Measurements from ENCODE around the gene NOTUM. TPM values are rescaled to one million over a fixed set of nuclear protein-coding genes. Genes with fewer than 3 reads are reported as not detected.

The NOTUM gene
- total and polyA plus RNA-seq, 12 donors = 0.07 to 9.7 (median 0.69) TPM; not detected in 3

GRCh38 chr17:82007495-82008257, 46.7 kb upstream of the NOTUM start:
- Histone ChIP-seq H3K36me3 (replicated peaks in 1 of 2) (no peaks in the 10 kb centered on the region), H3K4me1 (replicated peaks in 1 of 2) (peaks cover 4 to 12% of the 10 kb centered on the region in 2 donors), H3K4me3 (no peak overlapping the region), H3K27ac (no peak overlapping the region), H3K27me3 (no peaks in the 10 kb centered on the region), H3K9me3 (replicated peaks in 1 of 3) (no peaks in the 10 kb centered on the region)
- TF ChIP-seq POLR2A (IDR thresholded peaks at IDR 0.05) = no peak
- no peak for TF ChIP-seq CTCF (IDR thresholded peaks at IDR 0.05)
- WGBS, 4 donors = 89 to 91% (median 90%) methylated on average over 23 to 30 of the region's 30 CpGs
- no peak for DNase-seq
- intact Hi-C loops (cut with DNase I) = no loop called here

- Histone ChIP-seq H3K4me3 (no peak overlapping the region), H3K4me1 (replicated peaks in 1 of 2) (peaks cover 4 to 12% of the 10 kb centered on the region in 2 donors), H3K9me3 (replicated peaks in 1 of 3) (no peaks in the 10 kb centered on the region), H3K27ac (no peak overlapping the region), H3K27me3 (no peaks in the 10 kb centered on the region), H3K36me3 (replicated peaks in 1 of 2) (no peaks in the 10 kb centered on the region)
- intact Hi-C loops (cut with DNase I) = no loop called here
- DNase-seq = no peak
- 89 to 96% (median 93%) methylated on average over 4 to 6 of the region's 6 CpGs for WGBS, 4 donors
- TF ChIP-seq POLR2A (IDR thresholded peaks at IDR 0.05) (no peak), CTCF (IDR thresholded peaks at IDR 0.05) (no peak)
Measured at GRCh38 chr17:82007228-82007494, 46.2 kb upstream of the NOTUM start.

GRCh38 chr17:82006468-82007227, 45.7 kb upstream of the NOTUM start:
- no peak overlapping the region for H3K27ac ChIP-seq
- peaks cover 4 to 12% of the 10 kb centered on the region in 2 donors for H3K4me1 ChIP-seq (replicated peaks in 1 of 2)
- intact Hi-C loops (cut with DNase I) = no loop called here
- TF ChIP-seq POLR2A (IDR thresholded peaks at IDR 0.05) (no peak), CTCF (IDR thresholded peaks at IDR 0.05) (no peak)
- H3K9me3 ChIP-seq (replicated peaks in 1 of 3) = no peaks in the 10 kb centered on the region
- 61 to 84% (median 76%) methylated on average over 16 to 24 of the region's 24 CpGs for WGBS, 4 donors
- DNase-seq = peak in 4 of 7 donors; percentile 44 to 76 (median 61)
- H3K27me3 ChIP-seq = no peaks in the 10 kb centered on the region
- no peak overlapping the region for H3K4me3 ChIP-seq
- H3K36me3 ChIP-seq (replicated peaks in 1 of 2) = no peaks in the 10 kb centered on the region

- no peak for DNase-seq
- intact Hi-C loops (cut with DNase I) = no loop called here
- Histone ChIP-seq H3K36me3 (replicated peaks in 1 of 2) (no peaks in the 10 kb centered on the region), H3K27ac (no peak overlapping the region), H3K4me3 (no peak overlapping the region), H3K27me3 (no peaks in the 10 kb centered on the region), H3K9me3 (replicated peaks in 1 of 3) (no peaks in the 10 kb centered on the region), H3K4me1 (replicated peaks in 1 of 2) (peaks cover 4 to 12% of the 10 kb centered on the region in 2 donors)
- TF ChIP-seq CTCF (IDR thresholded peaks at IDR 0.05) (no peak), POLR2A (IDR thresholded peaks at IDR 0.05) (no peak)
- WGBS, 4 donors = 82 to 97% (median 90%) methylated on average over 5 to 30 of the region's 30 CpGs
Measured at GRCh38 chr17:82005701-82006348, 44.8 kb upstream of the NOTUM start.
